Ovary (tissue), 10 donors: ENCODE results near the gene ARMC10. TPM values are rescaled to one million over a fixed set of nuclear protein-coding genes. Genes with fewer than 3 reads are reported as not detected.
"Not testable (repeated sequence)": the region's sequence is repeated elsewhere in the genome, so short reads cannot be mapped to it uniquely, and the experiment has no call there.

Experiments
- DNase-seq, 5 donors: peaks; one replicate each; pipeline ENCODE4 v3.0.0-alpha.2; 2019 to 2020
- H3K27ac ChIP-seq, 2 donors: fragments of 200-600 bp; one replicate each; pipeline versions ENCODE4 v1.5.1 to v1.8.0; 2019 to 2022
- H3K27me3 ChIP-seq: fragments of 200-600 bp; one replicate; pipeline ENCODE4 v1.8.0; 2022
- H3K36me3 ChIP-seq: fragments of 200-600 bp; sonication (generic); one replicate; pipeline ENCODE4 v1.5.1; 2019
- H3K4me1 ChIP-seq: one replicate; pipeline ENCODE4 v1.8.1; 2013; ENCODE audit warnings: mild to moderate bottlenecking, moderate library complexity; ENCODE audit not compliant: insufficient read depth
- H3K4me3 ChIP-seq: fragments of 200-600 bp; sonication (generic); one replicate; pipeline ENCODE4 v1.5.1; 2017
- H3K9me3 ChIP-seq, 2 donors: fragments of 200-600 bp in 1 of 2; sonication (generic) in 1 of 2; one replicate each; pipeline versions ENCODE4 v1.5.1 to v1.8.1; 2013 to 2019; ENCODE audit warnings: mild to moderate bottlenecking in 1 of 2, moderate library complexity in 1 of 2
- EP300 ChIP-seq: sonication (generic); formaldehyde crosslinking; IDR thresholded peaks from one replicate; pipeline ENCODE4 v1.6.1; 2017; ENCODE audit warnings: antibody characterized with exemption
- POLR2A ChIP-seq: fragments of 450-650 bp; IDR thresholded peaks from one replicate; pipeline ENCODE4 v1.6.1; 2017; ENCODE audit warnings: antibody characterized with exemption, mild to moderate bottlenecking, moderate library complexity
- WGBS, 3 donors: extraction: QIAGEN DNeasy Blood & Tissue Kit in 1 of 3; methylation state at CpG; one replicate each; pipeline versions ENCODE4 v1.1.5 to v1.1.7; 2013 to 2017; 5-methylcytosine and 5-hydroxymethylcytosine counted together
- intact Hi-C, 4 donors: fragments of 100-400 bp; cut with DNase I; formaldehyde crosslinking; loops; one replicate each; pipeline versions ENCODE4 v1.11.0 to v1.15.1; 2022 to 2023
- long read RNA-seq, 3 donors: library from polyadenylated mRNA in 2 of 3; unstranded in 2 of 3; transcript quantifications; one replicate each; pipeline ENCODE4 v2.0.0 and lab custom pipeline, GENCODE V29; 2021 to 2026
- polyA plus RNA-seq, 2 donors: library from polyadenylated mRNA; stranded (reverse); fragments of 200-250 nt in 1 of 2; fragments of 350-450 nt in 1 of 2; fragmentation: Illumina TruSeq in 1 of 2; extraction: RNeasy Lipid Tissue Mini Kit (QIAGEN cat#74804) in 1 of 2; gene quantifications; one replicate each; pipeline ENCODE4 v1.2.3, GENCODE V29; 2013 to 2014
- total RNA-seq, 7 donors: library from RNA; depleted of rRNA in 2 of 7; stranded (reverse); fragments of >200 nt in 2 of 7; fragmentation: NEBNext Ultra II Directional in 3 of 7; extraction: Animal tissue kit (Norgen Biotek cat#: 25700) in 3 of 7; gene quantifications; one replicate each; pipeline versions ENCODE4 v1.1.0 to v1.2.4, GENCODE V29; 2016 to 2023
- TF ChIP-seq, protein P1 (sequence below), 3 donors: fragments of 450-650 bp in 2 of 3; fragments of 200-600 bp in 1 of 3; IDR thresholded peaks; one replicate each; pipeline versions ENCODE4 v1.5.1 to v1.8.0; 2016 to 2022; ENCODE audit warnings: antibody characterized with exemption in 3 of 3, mild to moderate bottlenecking in 1 of 3
- donor health status: DM: no; HTN: no; CAD: no; lungs with moderate emphysema.
- donor health status: DM: no; HTN: no; CAD: no.
- donor health status: Bipolar disorder and iron deficiency.
- donor health status: DM: yes; HTN: yes; CAD: no.
- donor health status: DM: no; HTN: no; CAD: no.
- donor health status: DM: yes; HTN: yes; CAD: no.

ARMC10 gene
- total RNA-seq: 10 to 100 TPM; 33.5 to 54.0 (median 52.2) TPM
- 10 to 100 TPM; 23.6 to 45.5 TPM for polyA plus RNA-seq
- long read RNA-seq, donor 1, partial matches to known transcripts: 1 of 13 reads
- long read RNA-seq, donor 1, other reads (novel, unspliced or antisense): 12 of 13 reads
- long read RNA-seq, donor 2, transcript ARMC10-208 (6 exons, 2,524 nt): major isoform, 15 of 28 reads
- long read RNA-seq, donor 2, transcript ARMC10-202 (7 exons, 2,635 nt): minor isoform, 9 of 28 reads
- long read RNA-seq, donor 2, partial matches to known transcripts: 0 of 28 reads
- long read RNA-seq, donor 2, other reads (novel, unspliced or antisense): 0 of 28 reads
- long read RNA-seq, donor 3, transcript ARMC10-208 (6 exons, 2,524 nt): major isoform, 61 of 134 reads
- long read RNA-seq, donor 3, transcript ARMC10-202 (7 exons, 2,635 nt): minor isoform, 36 of 134 reads
- long read RNA-seq, donor 3, transcript ARMC10-209 (5 exons, 2,347 nt): minor isoform, 15 of 134 reads
- long read RNA-seq, donor 3, transcript ARMC10-205 (6 exons, 2,445 nt): minor isoform, 5 of 134 reads
- long read RNA-seq, donor 3, partial matches to known transcripts: 1 of 134 reads
- long read RNA-seq, donor 3, other reads (novel, unspliced or antisense): 16 of 134 reads

DNA sequence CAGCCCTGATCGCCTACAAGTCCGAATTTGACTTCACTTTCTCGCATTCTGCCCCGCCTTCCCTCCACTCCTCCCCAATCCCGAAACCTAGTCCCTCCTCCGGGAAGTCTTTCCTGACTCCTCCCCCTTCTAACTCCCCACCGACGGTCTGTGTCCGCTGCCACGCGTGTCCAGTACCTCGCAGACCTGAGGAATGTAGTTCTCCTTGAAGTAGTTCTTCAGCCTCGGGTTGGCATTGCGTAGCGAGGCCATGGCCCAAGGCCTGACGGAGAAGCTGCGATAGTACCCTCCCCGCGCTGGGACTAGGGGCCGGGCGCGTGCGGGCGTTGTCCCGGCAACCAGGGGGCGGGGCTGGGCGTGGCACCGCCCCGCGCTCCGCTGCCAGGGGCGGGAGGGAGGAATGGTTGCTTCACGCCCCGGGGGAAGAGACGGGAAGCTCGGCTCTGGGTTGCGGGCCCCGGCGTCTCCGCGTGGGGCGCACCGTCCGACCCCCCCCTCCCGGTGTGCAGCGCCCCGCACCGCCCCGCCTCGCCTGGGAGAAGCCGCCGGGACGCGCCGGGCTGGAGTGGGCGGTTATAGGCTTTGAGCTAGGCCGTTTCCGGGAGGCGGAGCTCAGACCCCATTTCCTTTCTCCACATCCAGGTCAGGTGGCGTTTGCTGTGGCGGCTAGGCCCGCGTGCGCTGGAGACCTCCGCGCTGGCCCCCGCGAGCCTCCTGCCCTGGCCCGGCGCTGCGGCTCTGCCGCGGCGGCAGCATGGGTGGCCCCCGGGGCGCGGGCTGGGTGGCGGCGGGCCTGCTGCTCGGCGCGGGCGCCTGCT lies at the start of gene ARMC10, which contains the start of gene FBXL13:
Gene ARMC10, plus strand, starts transcription at position 622 of the 818 bp plus-strand sequence. Its CDS starts 133 bp downstream, at position 755.
Gene FBXL13, minus strand, starts transcription at position 278 of the 818 bp plus-strand sequence.
- no peaks in the 10 kb centered on the region for H3K27me3 ChIP-seq
- intact Hi-C loops: loop anchor here in 3 of 4 donors (5.0 to 10.0 kb wide), 2 partner anchors 70 to 73 kb away; partner anchors contain the start of gene NAPEPLD (in 3 of the 3)
- H3K4me3 ChIP-seq: peak within 1 kb of the TSS; percentile 81
- no peaks in the 10 kb centered on the region for H3K9me3 ChIP-seq
- H3K4me1 ChIP-seq: peaks cover 6% of the 10 kb centered on the region
- H3K27ac ChIP-seq: peak within 1 kb of the TSS; percentile 63 to 88
- DNase-seq: peak; percentile 89 to 96 (median 91)
- no peaks in the 10 kb centered on the region for H3K36me3 ChIP-seq
- 1% methylated on average over 39 to 83 of the region's 83 CpGs for WGBS, 3 donors
- TF ChIP-seq EP300: peak; percentile 51
- TF ChIP-seq POLR2A: peak; percentile 41
- TF ChIP-seq, protein P1, sequence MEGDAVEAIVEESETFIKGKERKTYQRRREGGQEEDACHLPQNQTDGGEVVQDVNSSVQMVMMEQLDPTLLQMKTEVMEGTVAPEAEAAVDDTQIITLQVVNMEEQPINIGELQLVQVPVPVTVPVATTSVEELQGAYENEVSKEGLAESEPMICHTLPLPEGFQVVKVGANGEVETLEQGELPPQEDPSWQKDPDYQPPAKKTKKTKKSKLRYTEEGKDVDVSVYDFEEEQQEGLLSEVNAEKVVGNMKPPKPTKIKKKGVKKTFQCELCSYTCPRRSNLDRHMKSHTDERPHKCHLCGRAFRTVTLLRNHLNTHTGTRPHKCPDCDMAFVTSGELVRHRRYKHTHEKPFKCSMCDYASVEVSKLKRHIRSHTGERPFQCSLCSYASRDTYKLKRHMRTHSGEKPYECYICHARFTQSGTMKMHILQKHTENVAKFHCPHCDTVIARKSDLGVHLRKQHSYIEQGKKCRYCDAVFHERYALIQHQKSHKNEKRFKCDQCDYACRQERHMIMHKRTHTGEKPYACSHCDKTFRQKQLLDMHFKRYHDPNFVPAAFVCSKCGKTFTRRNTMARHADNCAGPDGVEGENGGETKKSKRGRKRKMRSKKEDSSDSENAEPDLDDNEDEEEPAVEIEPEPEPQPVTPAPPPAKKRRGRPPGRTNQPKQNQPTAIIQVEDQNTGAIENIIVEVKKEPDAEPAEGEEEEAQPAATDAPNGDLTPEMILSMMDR (IDR thresholded peaks at IDR 0.05): peak; percentile 19 to 67 (median 56)

DNA sequence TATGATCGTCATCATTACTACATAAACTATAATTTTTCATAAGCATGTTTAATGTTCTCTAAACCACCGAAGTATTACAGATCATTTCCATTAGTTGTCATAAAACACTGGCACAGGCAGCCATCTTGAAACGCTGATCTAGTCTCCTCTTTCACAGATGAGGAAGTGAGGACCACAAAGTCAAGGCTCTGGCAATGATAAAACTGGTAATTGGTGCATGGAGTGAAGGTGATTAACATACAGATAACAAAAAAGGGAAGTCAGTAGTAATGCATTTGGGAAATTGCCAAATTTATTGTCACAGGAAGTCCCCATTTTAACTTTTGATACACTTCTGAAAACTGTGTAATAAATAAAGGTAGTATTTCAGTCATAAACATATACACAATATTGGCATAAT lies 49.6 kb upstream of the ARMC10 start:
- 84 to 85% (median 84%) methylated on average over 3 of the region's 3 CpGs for WGBS, 3 donors
- no peak for DNase-seq
- H3K9me3 ChIP-seq: no peaks in the 10 kb centered on the region
- H3K36me3 ChIP-seq: no peaks in the 10 kb centered on the region
- no peak for TF ChIP-seq EP300
- TF ChIP-seq, protein P1 (IDR thresholded peaks at IDR 0.05): no peak
- no peak for TF ChIP-seq POLR2A
- no peaks in the 10 kb centered on the region for H3K27me3 ChIP-seq
- H3K27ac ChIP-seq: no peak overlapping the region
- H3K4me1 ChIP-seq: no peaks in the 10 kb centered on the region
- H3K4me3 ChIP-seq: no peak overlapping the region
- intact Hi-C loops: no loop called here

- intact Hi-C loops: no loop called here
- Histone ChIP-seq H3K9me3 (no peaks in the 10 kb centered on the region), H3K36me3 (no peaks in the 10 kb centered on the region), H3K4me1 (no peaks in the 10 kb centered on the region), H3K27me3 (no peaks in the 10 kb centered on the region), H3K27ac (no peak overlapping the region), H3K4me3 (no peak overlapping the region)
- 94 to 97% (median 96%) methylated on average over 1 of the region's 1 CpG for whole genome bisulfite sequencing, 3 donors
- DNase-seq: no peak
- TF ChIP-seq, protein P1 (IDR thresholded peaks at IDR 0.05): no peak
- TF ChIP-seq EP300 (no peak), POLR2A (no peak)
These were observed 43.9 kb upstream of the ARMC10 start for GRCh38 chr7:103031024-103031423.

- H3K9me3 ChIP-seq: no peaks in the 10 kb centered on the region
- no peaks in the 10 kb centered on the region for H3K27me3 ChIP-seq
- intact Hi-C loops: no loop called here
- no peaks in the 10 kb centered on the region for H3K4me1 ChIP-seq
- no peak for TF ChIP-seq POLR2A
- TF ChIP-seq EP300: no peak
- TF ChIP-seq, protein P1 (IDR thresholded peaks at IDR 0.05): no peak
- H3K36me3 ChIP-seq: no peaks in the 10 kb centered on the region
- H3K27ac ChIP-seq: no peak overlapping the region
- 48 to 66% (median 66%) methylated on average over 1 of the region's 1 CpG for WGBS, 3 donors
- DNase-seq: no peak
- H3K4me3 ChIP-seq: no peak overlapping the region
These were observed 43.2 kb upstream of the ARMC10 start for GRCh38 chr7:103031781-103032180.

DNA sequence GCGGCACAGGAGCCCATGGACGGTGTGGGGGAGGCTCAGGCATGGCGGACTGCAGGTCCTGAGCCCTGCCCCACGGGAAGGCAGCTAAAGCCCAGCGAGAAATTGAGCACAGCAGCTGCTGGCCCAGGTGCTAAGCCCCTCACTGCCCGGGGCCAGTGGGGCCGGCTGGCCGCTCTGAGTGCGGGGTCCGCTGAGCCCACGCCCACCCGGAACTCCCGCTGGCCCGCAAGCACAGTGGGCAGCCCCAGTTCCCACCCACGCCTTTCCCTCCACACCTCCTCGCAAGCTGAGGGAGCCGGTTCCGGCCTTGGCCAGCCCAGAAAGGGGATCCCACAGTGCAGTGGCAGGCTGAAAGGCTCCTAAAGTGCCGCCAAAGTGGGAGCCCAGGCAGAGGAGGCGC lies 40.6 kb upstream of the ARMC10 start:
- 93 to 96% (median 93%) methylated on average over 20 of the region's 20 CpGs for WGBS, 3 donors
- H3K4me3 ChIP-seq, H3K27me3 ChIP-seq, H3K9me3 ChIP-seq, intact Hi-C loops, H3K27ac ChIP-seq, DNase-seq, H3K36me3 ChIP-seq, H3K4me1 ChIP-seq: not testable (repeated sequence)
